Activated naive CD4-positive, alpha-beta T cell treated with anti-CD3 and anti-CD28 coated beads, Interleukin-2, amount 50 U/mL, for 24 hours (primary cell): ENCODE results near the gene PATZ1.

Experiments used
- H3K27ac Mint-ChIP-seq: one replicate; pipeline ENCODE4 v1.8.0; 2021; ENCODE audit warnings: mild to moderate bottlenecking, mixed read lengths
- H3K27me3 Mint-ChIP-seq: one replicate; pipeline ENCODE4 v1.8.0; 2021; ENCODE audit warnings: mixed read lengths
- H3K36me3 Mint-ChIP-seq: one replicate; pipeline ENCODE4 v1.8.0; 2021; ENCODE audit warnings: mixed read lengths
- H3K4me1 Mint-ChIP-seq: one replicate; pipeline ENCODE4 v1.8.0; 2021; ENCODE audit warnings: mixed read lengths
- H3K4me3 Mint-ChIP-seq: one replicate; pipeline ENCODE4 v1.8.0; 2021; ENCODE audit warnings: mild to moderate bottlenecking, mixed read lengths
- H3K9me3 Mint-ChIP-seq: one replicate; pipeline ENCODE4 v1.8.0; 2021; ENCODE audit warnings: mixed read lengths

PATZ1 gene

GRCh38 chr22:31302006-31302405, 44.1 kb downstream of the PATZ1 start:
- Mint-ChIP-seq H3K9me3 (no peaks in the 10 kb centered on the region), H3K4me3 (no peak overlapping the region), H3K27ac (no peak overlapping the region), H3K27me3 (no peaks in the 10 kb centered on the region), H3K4me1 (peaks cover 62% of the 10 kb centered on the region), H3K36me3 (peaks cover 7% of the 10 kb centered on the region)

- peak overlapping the region; percentile 6 for H3K27ac Mint-ChIP-seq
- no peak overlapping the region for H3K4me3 Mint-ChIP-seq
- peaks cover 4% of the 10 kb centered on the region for H3K36me3 Mint-ChIP-seq
- H3K9me3 Mint-ChIP-seq = no peaks in the 10 kb centered on the region
- no peaks in the 10 kb centered on the region for H3K27me3 Mint-ChIP-seq
- H3K4me1 Mint-ChIP-seq = peaks cover 62% of the 10 kb centered on the region
Measured at GRCh38 chr22:31300896-31301295, 45.2 kb downstream of the PATZ1 start.

- H3K4me1 Mint-ChIP-seq = peaks cover 74% of the 10 kb centered on the region
- H3K27me3 Mint-ChIP-seq = no peaks in the 10 kb centered on the region
- H3K27ac Mint-ChIP-seq = peak overlapping the region; percentile 97
- peaks cover 1% of the 10 kb centered on the region for H3K36me3 Mint-ChIP-seq
- peak overlapping the region; percentile 88 for H3K4me3 Mint-ChIP-seq
- no peaks in the 10 kb centered on the region for H3K9me3 Mint-ChIP-seq
Measured at GRCh38 chr22:31295831-31296657, 50.1 kb downstream of the PATZ1 start.

- H3K9me3 Mint-ChIP-seq = no peaks in the 10 kb centered on the region
- peak overlapping the region; percentile 88 for H3K4me3 Mint-ChIP-seq
- H3K4me1 Mint-ChIP-seq = peaks cover 70% of the 10 kb centered on the region
- peak overlapping the region; percentile 97 for H3K27ac Mint-ChIP-seq
- H3K36me3 Mint-ChIP-seq = peaks cover 1% of the 10 kb centered on the region
- H3K27me3 Mint-ChIP-seq = no peaks in the 10 kb centered on the region
Measured at GRCh38 chr22:31295360-31295759, 50.8 kb downstream of the PATZ1 start.

- Mint-ChIP-seq H3K27me3 (no peaks in the 10 kb centered on the region), H3K36me3 (peaks cover 4% of the 10 kb centered on the region), H3K4me3 (peak within 1 kb of the TSS; percentile 91), H3K27ac (peak within 1 kb of the TSS; percentile 99), H3K4me1 (peaks cover 78% of the 10 kb centered on the region), H3K9me3 (no peaks in the 10 kb centered on the region)
Measured at GRCh38 chr22:31292236-31292989, 53.7 kb downstream of the PATZ1 start, which contains the start of gene PIK3IP1. PIK3IP1 (minus strand) TSS chr22:31292488; CDS start chr22:31292344, 144 bp downstream.

GRCh38 chr22:31291481-31292235, 54.5 kb downstream of the PATZ1 start:
- peak overlapping the region; percentile 91 for H3K4me3 Mint-ChIP-seq
- peak overlapping the region; percentile 99 for H3K27ac Mint-ChIP-seq
- peaks cover 78% of the 10 kb centered on the region for H3K4me1 Mint-ChIP-seq
- H3K36me3 Mint-ChIP-seq = peaks cover 4% of the 10 kb centered on the region
- H3K9me3 Mint-ChIP-seq = no peaks in the 10 kb centered on the region
- H3K27me3 Mint-ChIP-seq = no peaks in the 10 kb centered on the region

- H3K27ac Mint-ChIP-seq = peak overlapping the region; percentile 100
- H3K9me3 Mint-ChIP-seq = no peaks in the 10 kb centered on the region
- no peaks in the 10 kb centered on the region for H3K27me3 Mint-ChIP-seq
- H3K4me1 Mint-ChIP-seq = peaks cover 78% of the 10 kb centered on the region
- peaks cover 4% of the 10 kb centered on the region for H3K36me3 Mint-ChIP-seq
- peak overlapping the region; percentile 91 for H3K4me3 Mint-ChIP-seq
Measured at GRCh38 chr22:31290494-31291471, 55.4 kb downstream of the PATZ1 start.

GRCh38 chr22:31289344-31289743, 56.8 kb downstream of the PATZ1 start:
- Mint-ChIP-seq H3K4me1 (peaks cover 82% of the 10 kb centered on the region), H3K4me3 (peak overlapping the region; percentile 91), H3K36me3 (peaks cover 4% of the 10 kb centered on the region), H3K9me3 (no peaks in the 10 kb centered on the region), H3K27ac (peak overlapping the region; percentile 100), H3K27me3 (no peaks in the 10 kb centered on the region)

GRCh38 chr22:31288496-31289240, 57.5 kb downstream of the PATZ1 start:
- peaks cover 4% of the 10 kb centered on the region for H3K36me3 Mint-ChIP-seq
- peak overlapping the region; percentile 91 for H3K4me3 Mint-ChIP-seq
- H3K4me1 Mint-ChIP-seq = peaks cover 82% of the 10 kb centered on the region
- no peaks in the 10 kb centered on the region for H3K27me3 Mint-ChIP-seq
- H3K9me3 Mint-ChIP-seq = no peaks in the 10 kb centered on the region
- H3K27ac Mint-ChIP-seq = peak overlapping the region; percentile 100

- H3K27ac Mint-ChIP-seq = peak overlapping the region; percentile 94
- no peaks in the 10 kb centered on the region for H3K27me3 Mint-ChIP-seq
- peaks cover 4% of the 10 kb centered on the region for H3K36me3 Mint-ChIP-seq
- no peaks in the 10 kb centered on the region for H3K9me3 Mint-ChIP-seq
- H3K4me3 Mint-ChIP-seq = peak overlapping the region; percentile 91
- peaks cover 82% of the 10 kb centered on the region for H3K4me1 Mint-ChIP-seq
Measured at GRCh38 chr22:31287818-31288495, 58.2 kb downstream of the PATZ1 start.

GRCh38 chr22:31286360-31287255, 59.5 kb downstream of the PATZ1 start:
- Mint-ChIP-seq H3K9me3 (no peaks in the 10 kb centered on the region), H3K27me3 (no peaks in the 10 kb centered on the region), H3K4me3 (peak overlapping the region; percentile 91), H3K36me3 (peaks cover 7% of the 10 kb centered on the region), H3K4me1 (peaks cover 89% of the 10 kb centered on the region), H3K27ac (peak overlapping the region; percentile 94)

GRCh38 chr22:31284281-31285155, 61.6 kb downstream of the PATZ1 start:
- H3K4me1 Mint-ChIP-seq = peaks cover 99% of the 10 kb centered on the region
- peak overlapping the region; percentile 94 for H3K27ac Mint-ChIP-seq
- H3K4me3 Mint-ChIP-seq = peak overlapping the region; percentile 67
- peaks cover 11% of the 10 kb centered on the region for H3K36me3 Mint-ChIP-seq
- no peaks in the 10 kb centered on the region for H3K27me3 Mint-ChIP-seq
- H3K9me3 Mint-ChIP-seq = no peaks in the 10 kb centered on the region
